HepG2 (cell line): ENCODE measurements around the gene HEXIM1. TPM values are rescaled to one million over a fixed set of nuclear protein-coding genes. Genes with fewer than 3 reads are reported as not detected.

Experiments
- CREB1 ChIP-seq, 2 experiments: fragments of 450-650 bp in 1 of 2; IDR thresholded peaks; 2 replicates each; pipeline ENCODE4 v1.6.1; 2016 to 2017; ENCODE audit warnings: control low read depth in 1 of 2, mild to moderate bottlenecking in 1 of 2, missing compliant biosample characterization in 1 of 2, missing genetic modification characterization in 1 of 2
- MAF1 ChIP-seq: sonication (generic); formaldehyde crosslinking; IDR thresholded peaks from 2 replicates; pipeline ENCODE4 v1.5.0; 2020; ENCODE audit warnings: missing genetic modification reagents, borderline replicate concordance
- MXD4 ChIP-seq: IDR thresholded peaks from 2 replicates; pipeline ENCODE4 v1.6.1; 2016; ENCODE audit warnings: mild to moderate bottlenecking, missing biosample characterization, missing genetic modification reagents
- PRPF4 ChIP-seq: fragments of 200-400 bp; formaldehyde crosslinking; IDR thresholded peaks from 2 replicates; pipeline ENCODE4 v1.6.1; 2016; ENCODE audit warnings: low read length, low read depth; ENCODE audit not compliant: poor library complexity, severe bottlenecking
- SOX6 ChIP-seq, 2 experiments: fragments of 450-650 bp in 1 of 2; sonication (generic) in 1 of 2; formaldehyde crosslinking in 1 of 2; IDR thresholded peaks; 2 replicates each; pipeline versions ENCODE4 v1.4.0 to v1.6.1; 2017 to 2020; ENCODE audit warnings: antibody characterized with exemption in 1 of 2, mild to moderate bottlenecking in 1 of 2, missing genetic modification reagents in 1 of 2
- TCF12 ChIP-seq, 2 experiments: fragments of 450-650 bp in 1 of 2; sonication (generic) in 1 of 2; formaldehyde crosslinking in 1 of 2; IDR thresholded peaks; 2 replicates each; pipeline versions ENCODE4 v1.6.1 to v1.8.0; 2017 to 2022; ENCODE audit warnings: antibody characterized with exemption in 1 of 2, mild to moderate bottlenecking in 1 of 2, missing genetic modification reagents in 1 of 2, moderate library complexity in 1 of 2
- TP53 ChIP-seq: sonication (generic); formaldehyde crosslinking; conservative IDR thresholded peaks from 2 replicates; pipeline ENCODE4 v1.4.0; 2020; ENCODE audit warnings: missing genetic modification reagents
- ZBTB46 ChIP-seq: sonication (generic); formaldehyde crosslinking; IDR thresholded peaks from 2 replicates; pipeline ENCODE4 v1.4.0; 2020; ENCODE audit warnings: mild to moderate bottlenecking, missing genetic modification reagents, borderline replicate concordance
- ZBTB7B ChIP-seq: sonication (generic); formaldehyde crosslinking; IDR thresholded peaks from 2 replicates; pipeline ENCODE4 v1.4.0; 2020; ENCODE audit warnings: missing genetic modification reagents
- ZKSCAN1 ChIP-seq: fragments of 150-350 bp; IDR thresholded peaks from 2 replicates; pipeline ENCODE4 v1.6.1; 2014; ENCODE audit warnings: low read length
- ZNF20 ChIP-seq: sonication (generic); formaldehyde crosslinking; IDR thresholded peaks from 2 replicates; pipeline ENCODE4 v1.4.0; 2020; ENCODE audit warnings: mild to moderate bottlenecking, moderate library complexity, missing genetic modification reagents
- ZNF496 ChIP-seq: sonication (generic); formaldehyde crosslinking; IDR thresholded peaks from 2 replicates; pipeline ENCODE4 v1.8.1; 2023; ENCODE audit warnings: mild to moderate bottlenecking, moderate library complexity, missing genetic modification reagents; ENCODE audit not compliant: insufficient replicate concordance
- ZNF530 ChIP-seq: sonication (generic); formaldehyde crosslinking; IDR thresholded peaks from 2 replicates; pipeline ENCODE4 v1.5.0; 2020; ENCODE audit warnings: low read depth, mild to moderate bottlenecking, missing genetic modification reagents
- ZNF567 ChIP-seq: sonication (generic); formaldehyde crosslinking; IDR thresholded peaks from 2 replicates; pipeline ENCODE4 v1.8.1; 2023; ENCODE audit warnings: mild to moderate bottlenecking, missing genetic modification reagents, borderline replicate concordance
- ZNF766 ChIP-seq: sonication (generic); formaldehyde crosslinking; IDR thresholded peaks from 2 replicates; pipeline ENCODE4 v1.5.0; 2020; ENCODE audit warnings: missing genetic modification reagents, borderline replicate concordance
- polyA plus RNA-seq, 8 experiments: library from polyadenylated mRNA; depleted of rRNA in 3 of 8; stranded (reverse) in 7 of 8; unstranded in 1 of 8; fragments of >200 nt; fragmentation: Illumina TruSeq in 4 of 8; extraction: Trizol in 4 of 8; gene quantifications; 2 replicates each; pipeline versions ENCODE4 v1.2.1 to v1.2.3, GENCODE V29; 2011 to 2016; ENCODE audit warnings: low read depth in 4 of 8, missing spikeins in 1 of 8, mixed read lengths in 1 of 8; ENCODE audit not compliant: insufficient read depth in 1 of 8
- total RNA-seq, 5 experiments: library from RNA; depleted of rRNA; stranded (reverse); fragments of >200 nt; fragmentation: Illumina TruSeq; extraction: Trizol; gene quantifications; 2 replicates each; pipeline ENCODE4 v1.2.3, GENCODE V29; 2016; ENCODE audit warnings: low read depth in 1 of 5
- TF ChIP-seq, protein P1 (sequence below): sonication (generic); formaldehyde crosslinking; IDR thresholded peaks from 2 replicates; pipeline ENCODE4 v1.5.0; 2020; ENCODE audit warnings: mild to moderate bottlenecking, missing genetic modification reagents
- TF ChIP-seq, protein P2 (sequence below), 2 experiments: sonication (generic) in 1 of 2; formaldehyde crosslinking in 1 of 2; IDR thresholded peaks; 2 replicates each; pipeline versions ENCODE4 v1.6.1 to v1.9.0; 2014 to 2022; ENCODE audit warnings: antibody characterized with exemption in 1 of 2, borderline replicate concordance in 1 of 2, inconsistent platforms in 1 of 2, low read depth in 1 of 2, missing genetic modification reagents in 1 of 2

Gene HEXIM1
- total and polyA plus RNA-seq, 2 of the 13 experiments (the other 11 are each of a cell fraction or from before 2014, with no cell fraction given) = 10.5 to 16.6 TPM

- no peak for TF ChIP-seq ZKSCAN1
- no peak for TF ChIP-seq TP53 (CRISPR knock-in tag)
- TF ChIP-seq ZBTB7B = peak; percentile 73; the same call in 1 of the 2 replicates
- TF ChIP-seq, protein P1, sequence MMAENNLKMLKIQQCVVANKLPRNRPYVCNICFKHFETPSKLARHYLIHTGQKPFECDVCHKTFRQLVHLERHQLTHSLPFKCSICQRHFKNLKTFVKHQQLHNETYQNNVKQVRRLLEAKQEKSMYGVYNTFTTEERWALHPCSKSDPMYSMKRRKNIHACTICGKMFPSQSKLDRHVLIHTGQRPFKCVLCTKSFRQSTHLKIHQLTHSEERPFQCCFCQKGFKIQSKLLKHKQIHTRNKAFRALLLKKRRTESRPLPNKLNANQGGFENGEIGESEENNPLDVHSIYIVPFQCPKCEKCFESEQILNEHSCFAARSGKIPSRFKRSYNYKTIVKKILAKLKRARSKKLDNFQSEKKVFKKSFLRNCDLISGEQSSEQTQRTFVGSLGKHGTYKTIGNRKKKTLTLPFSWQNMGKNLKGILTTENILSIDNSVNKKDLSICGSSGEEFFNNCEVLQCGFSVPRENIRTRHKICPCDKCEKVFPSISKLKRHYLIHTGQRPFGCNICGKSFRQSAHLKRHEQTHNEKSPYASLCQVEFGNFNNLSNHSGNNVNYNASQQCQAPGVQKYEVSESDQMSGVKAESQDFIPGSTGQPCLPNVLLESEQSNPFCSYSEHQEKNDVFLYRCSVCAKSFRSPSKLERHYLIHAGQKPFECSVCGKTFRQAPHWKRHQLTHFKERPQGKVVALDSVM (CRISPR knock-in tag) = no peak
- TF ChIP-seq ZNF530 (CRISPR knock-in tag) = no peak
- TF ChIP-seq TCF12 (IDR thresholded peaks at IDR 0.05) = no peak
- TF ChIP-seq TCF12 (CRISPR knock-in tag; IDR thresholded peaks at IDR 0.05) = 0 out of 2 replicates have a peak, but pooled peaks have one; percentile 51
- TF ChIP-seq MXD4 = peak; percentile 37; the same call in 1 of the 2 replicates
- TF ChIP-seq ZNF496 (CRISPR knock-in tag) = no peak
- peak; percentile 74 for TF ChIP-seq ZNF567 (CRISPR knock-in tag)
- TF ChIP-seq CREB1 (IDR thresholded peaks at IDR 0.05) = 0 out of 2 replicates have a peak, but pooled peaks have one; percentile 29
- no peak for TF ChIP-seq CREB1 (CRISPR knock-in tag; IDR thresholded peaks at IDR 0.05)
- TF ChIP-seq ZBTB46 (CRISPR knock-in tag) = peak; percentile 99
- TF ChIP-seq MAF1 (CRISPR knock-in tag) = no peak
- no peak for TF ChIP-seq PRPF4
- TF ChIP-seq ZNF766 (CRISPR knock-in tag) = no peak
- no peak for TF ChIP-seq SOX6 (IDR thresholded peaks at IDR 0.05)
- peak; percentile 67 for TF ChIP-seq SOX6 (CRISPR knock-in tag; IDR thresholded peaks at IDR 0.05)
- TF ChIP-seq, protein P2, sequence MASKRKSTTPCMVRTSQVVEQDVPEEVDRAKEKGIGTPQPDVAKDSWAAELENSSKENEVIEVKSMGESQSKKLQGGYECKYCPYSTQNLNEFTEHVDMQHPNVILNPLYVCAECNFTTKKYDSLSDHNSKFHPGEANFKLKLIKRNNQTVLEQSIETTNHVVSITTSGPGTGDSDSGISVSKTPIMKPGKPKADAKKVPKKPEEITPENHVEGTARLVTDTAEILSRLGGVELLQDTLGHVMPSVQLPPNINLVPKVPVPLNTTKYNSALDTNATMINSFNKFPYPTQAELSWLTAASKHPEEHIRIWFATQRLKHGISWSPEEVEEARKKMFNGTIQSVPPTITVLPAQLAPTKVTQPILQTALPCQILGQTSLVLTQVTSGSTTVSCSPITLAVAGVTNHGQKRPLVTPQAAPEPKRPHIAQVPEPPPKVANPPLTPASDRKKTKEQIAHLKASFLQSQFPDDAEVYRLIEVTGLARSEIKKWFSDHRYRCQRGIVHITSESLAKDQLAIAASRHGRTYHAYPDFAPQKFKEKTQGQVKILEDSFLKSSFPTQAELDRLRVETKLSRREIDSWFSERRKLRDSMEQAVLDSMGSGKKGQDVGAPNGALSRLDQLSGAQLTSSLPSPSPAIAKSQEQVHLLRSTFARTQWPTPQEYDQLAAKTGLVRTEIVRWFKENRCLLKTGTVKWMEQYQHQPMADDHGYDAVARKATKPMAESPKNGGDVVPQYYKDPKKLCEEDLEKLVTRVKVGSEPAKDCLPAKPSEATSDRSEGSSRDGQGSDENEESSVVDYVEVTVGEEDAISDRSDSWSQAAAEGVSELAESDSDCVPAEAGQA (IDR thresholded peaks at IDR 0.05; ENCODE audit: low read depth) = no peak
- TF ChIP-seq, protein P2 (CRISPR knock-in tag; IDR thresholded peaks at IDR 0.05; ENCODE audit: borderline replicate concordance) = no peak
- no peak for TF ChIP-seq ZNF20 (CRISPR knock-in tag)
Observed at GRCh38 chr17:45123930-45124796, 24.1 kb upstream of the HEXIM1 start (continued).
